Skeletal muscle satellite cell (primary cell): ENCODE data around the gene CPXM1.

Experiments used
- H3K27me3 ChIP-seq: 2 replicates; pipeline ENCODE4 v1.7.0; 2013; ENCODE audit warnings: low read length; ENCODE audit not compliant: control insufficient read depth, insufficient read depth
- H3K36me3 ChIP-seq: 2 replicates; pipeline ENCODE4 v1.7.0; 2013; ENCODE audit warnings: mild to moderate bottlenecking, control low read depth, low read length; ENCODE audit not compliant: insufficient read depth
- H3K4me1 ChIP-seq: 2 replicates; pipeline ENCODE4 v1.7.0; 2013; ENCODE audit warnings: low read length; ENCODE audit not compliant: control insufficient read depth, insufficient read depth
- H3K4me2 ChIP-seq: 2 replicates; pipeline ENCODE4 v1.7.0; 2013; ENCODE audit warnings: mild to moderate bottlenecking, low read length
- H3K4me3 ChIP-seq: 2 replicates; pipeline ENCODE4 v1.7.0; 2013; ENCODE audit warnings: low read length
- H3K9ac ChIP-seq: 2 replicates; pipeline ENCODE4 v1.7.0; 2013; ENCODE audit warnings: mild to moderate bottlenecking, low read depth, low read length, moderate library complexity
- H3K9me3 ChIP-seq: replicated peaks from 2 replicates; pipeline ENCODE4 v1.7.0; 2013; ENCODE audit warnings: mild to moderate bottlenecking, control low read depth, low read length

The CPXM1 gene

DNA sequence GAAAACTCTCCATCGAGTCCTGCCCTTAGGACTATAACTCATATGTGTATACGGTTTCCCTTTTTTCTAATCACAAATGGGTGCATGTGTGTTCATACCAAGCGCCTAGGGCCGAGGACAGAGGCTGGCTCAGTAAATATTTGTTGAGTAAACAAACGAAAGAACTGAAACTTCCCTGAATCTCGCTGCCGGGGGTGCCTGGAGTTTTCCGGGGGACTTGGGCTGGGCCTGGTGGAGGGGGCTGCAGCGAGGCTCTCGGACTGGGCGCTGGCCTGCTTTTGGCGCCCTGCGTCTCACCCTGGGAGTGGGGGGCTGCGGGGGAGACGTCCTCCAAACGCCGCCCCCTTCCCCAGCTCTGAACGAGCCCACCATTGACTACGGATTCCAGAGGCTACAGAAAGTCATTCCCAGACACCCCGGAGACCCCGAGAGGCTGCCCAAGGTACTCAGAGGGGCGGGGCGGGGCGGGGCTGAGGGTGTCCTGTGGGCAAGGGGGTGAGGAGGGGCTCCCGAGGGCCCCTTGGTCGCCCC is 49.0 kb downstream of the CPXM1 start:
- Histone ChIP-seq H3K9me3 (no peaks in the 10 kb centered on the region), H3K9ac (no peak overlapping the region), H3K27me3 (peaks cover 91% of the 10 kb centered on the region), H3K4me2 (peak overlapping the region; percentile 80), H3K4me3 (peak overlapping the region; percentile 49), H3K4me1 (peaks cover 9% of the 10 kb centered on the region), H3K36me3 (no peaks in the 10 kb centered on the region)

DNA sequence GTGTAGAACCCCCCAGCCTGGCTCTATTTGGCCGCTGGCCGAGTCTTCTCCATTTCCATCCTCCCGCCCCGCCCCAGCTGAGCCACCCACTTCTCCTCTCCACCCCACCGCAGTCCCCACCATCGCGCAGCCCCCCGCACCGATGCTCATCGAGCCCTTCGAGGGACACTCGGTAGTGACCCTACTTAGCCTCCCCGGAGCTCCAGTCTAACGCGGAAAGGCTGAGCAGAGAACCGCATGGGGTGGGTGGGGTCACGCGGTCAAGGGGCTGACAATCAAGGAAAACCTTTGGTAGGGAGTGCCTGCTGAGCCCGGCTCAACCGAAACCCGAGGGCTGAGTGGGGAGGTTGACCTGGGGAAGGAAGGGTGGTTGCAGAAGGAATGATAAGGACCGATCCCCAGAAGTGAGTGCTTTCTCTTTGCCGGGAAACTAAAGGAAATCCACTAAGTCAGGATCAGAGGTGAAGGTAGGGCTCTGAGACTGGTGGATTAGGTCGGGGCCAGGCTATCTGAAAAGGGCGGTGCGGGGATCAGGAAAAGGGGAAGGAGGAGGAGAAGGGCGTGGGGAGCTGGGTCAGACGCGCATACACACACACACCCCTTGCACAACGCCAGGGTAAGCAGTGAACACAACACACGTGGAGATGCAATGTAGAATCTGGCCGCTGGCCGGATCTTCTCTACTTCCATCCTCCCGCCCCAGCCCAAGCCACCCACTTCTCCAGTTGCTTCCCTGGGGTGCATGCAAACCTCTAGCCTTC is 49.8 kb downstream of the CPXM1 start:
- Histone ChIP-seq H3K27me3 (peaks cover 91% of the 10 kb centered on the region), H3K4me3 (no peak overlapping the region), H3K4me1 (peaks cover 9% of the 10 kb centered on the region)

DNA sequence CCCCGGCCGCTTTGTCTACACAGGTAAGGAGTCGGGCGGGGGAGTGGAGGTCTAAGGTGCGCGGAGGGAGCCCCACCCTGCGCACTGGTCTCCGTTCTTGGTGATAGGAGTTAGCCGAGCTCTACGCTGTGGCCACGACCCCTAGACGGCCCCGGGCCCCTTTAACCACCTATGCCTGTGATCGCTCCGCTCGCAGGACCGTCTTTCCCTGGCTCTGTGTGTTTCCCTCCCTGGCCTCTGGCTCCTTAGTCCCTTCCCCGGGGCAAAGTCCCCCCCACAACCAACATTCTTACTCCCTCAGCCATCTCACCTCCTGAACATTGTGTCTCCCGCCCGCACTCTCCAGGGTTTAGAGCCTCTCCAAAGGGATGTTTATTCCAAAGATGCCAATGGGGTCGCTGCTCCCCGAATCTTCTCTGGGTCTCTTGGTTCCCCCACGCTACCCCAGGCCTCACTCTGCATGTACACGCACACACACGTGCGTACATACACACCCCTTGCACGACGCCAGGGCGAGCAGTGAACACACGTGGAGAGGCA is 50.4 kb downstream of the CPXM1 start:
- Histone ChIP-seq H3K4me2 (no peak overlapping the region), H3K27me3 (peaks cover 93% of the 10 kb centered on the region), H3K4me3 (no peak overlapping the region), H3K4me1 (peaks cover 9% of the 10 kb centered on the region), H3K9ac (no peak overlapping the region), H3K9me3 (no peaks in the 10 kb centered on the region), H3K36me3 (no peaks in the 10 kb centered on the region)

More for the DNA sequence above, 49.8 kb downstream of the CPXM1 start:
- Histone ChIP-seq H3K36me3 (no peaks in the 10 kb centered on the region), H3K4me2 (peak overlapping the region; percentile 80), H3K9me3 (no peaks in the 10 kb centered on the region), H3K9ac (no peak overlapping the region)

DNA sequence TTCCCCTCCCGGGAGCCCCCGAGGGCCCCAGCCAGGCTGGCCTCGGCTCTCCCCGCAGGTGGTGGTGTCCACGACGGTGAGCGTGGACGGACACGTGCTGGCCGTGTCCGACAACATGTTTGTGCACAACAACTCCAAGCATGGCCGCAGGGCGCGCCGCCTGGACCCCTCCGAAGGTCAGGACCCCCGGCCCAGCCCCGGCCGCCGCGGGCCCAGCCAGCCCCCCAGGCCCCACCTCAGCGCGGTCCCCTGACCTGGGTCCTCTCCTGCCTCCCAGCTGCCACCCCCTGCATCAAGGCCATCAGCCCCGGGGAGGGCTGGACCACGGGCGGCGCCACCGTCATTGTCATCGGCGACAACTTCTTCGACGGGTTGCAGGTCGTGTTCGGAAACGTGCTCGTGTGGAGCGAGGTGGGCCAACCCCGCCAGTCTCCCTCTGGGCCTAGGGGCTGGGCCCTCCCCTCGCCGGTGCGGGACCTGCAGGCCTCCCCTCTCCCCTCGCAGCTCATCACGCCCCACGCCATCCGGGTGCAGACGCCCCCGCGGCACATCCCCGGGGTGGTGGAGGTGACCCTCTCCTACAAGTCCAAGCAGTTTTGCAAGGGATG is 51.0 kb downstream of the CPXM1 start:
- Histone ChIP-seq H3K4me3 (no peak overlapping the region), H3K27me3 (peaks cover 90% of the 10 kb centered on the region), H3K4me2 (no peak overlapping the region), H3K4me1 (peaks cover 9% of the 10 kb centered on the region), H3K9me3 (no peaks in the 10 kb centered on the region), H3K36me3 (no peaks in the 10 kb centered on the region), H3K9ac (no peak overlapping the region)

DNA sequence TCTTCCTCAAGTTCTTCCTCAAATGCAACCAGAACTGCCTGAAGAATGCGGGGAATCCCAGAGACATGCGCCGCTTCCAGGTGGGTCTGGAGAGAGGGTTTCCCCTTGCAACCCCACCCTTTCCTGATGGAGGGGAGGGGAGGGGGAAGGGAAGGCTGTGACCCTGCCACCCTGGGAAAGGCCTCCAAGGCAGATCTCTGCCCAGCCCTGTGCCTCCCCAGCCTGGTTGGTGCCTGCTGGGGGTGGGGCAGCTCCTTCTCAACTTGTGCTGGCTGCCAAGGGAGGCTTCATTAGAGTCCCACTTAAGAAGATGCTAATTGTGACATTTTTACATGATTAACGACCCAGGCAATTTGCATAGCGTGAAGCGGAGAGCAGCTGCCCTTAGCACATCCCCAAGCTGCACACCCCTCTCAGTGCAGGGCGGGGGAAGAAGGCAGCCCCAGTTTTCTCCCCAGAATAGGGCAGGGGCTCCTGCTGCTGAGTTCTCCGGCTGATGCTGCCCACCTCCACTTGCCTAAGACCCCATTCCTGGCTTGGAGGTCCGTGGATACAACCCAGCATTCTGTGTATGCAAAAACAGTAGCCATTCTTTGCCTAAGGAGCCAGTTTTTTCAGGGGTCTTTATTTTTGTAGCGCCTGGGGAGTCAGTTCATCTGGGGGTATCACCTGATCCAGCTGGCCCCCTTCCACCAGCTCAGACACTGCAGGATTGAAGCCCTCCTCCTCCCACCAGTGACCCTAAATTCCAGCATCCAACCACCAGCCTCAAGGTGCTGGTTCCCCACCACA is 51.7 kb downstream of the CPXM1 start:
- Histone ChIP-seq H3K36me3 (no peaks in the 10 kb centered on the region), H3K9me3 (no peaks in the 10 kb centered on the region), H3K27me3 (peaks cover 84% of the 10 kb centered on the region), H3K4me2 (no peak overlapping the region), H3K9ac (no peak overlapping the region), H3K4me3 (no peak overlapping the region), H3K4me1 (peaks cover 9% of the 10 kb centered on the region)

DNA sequence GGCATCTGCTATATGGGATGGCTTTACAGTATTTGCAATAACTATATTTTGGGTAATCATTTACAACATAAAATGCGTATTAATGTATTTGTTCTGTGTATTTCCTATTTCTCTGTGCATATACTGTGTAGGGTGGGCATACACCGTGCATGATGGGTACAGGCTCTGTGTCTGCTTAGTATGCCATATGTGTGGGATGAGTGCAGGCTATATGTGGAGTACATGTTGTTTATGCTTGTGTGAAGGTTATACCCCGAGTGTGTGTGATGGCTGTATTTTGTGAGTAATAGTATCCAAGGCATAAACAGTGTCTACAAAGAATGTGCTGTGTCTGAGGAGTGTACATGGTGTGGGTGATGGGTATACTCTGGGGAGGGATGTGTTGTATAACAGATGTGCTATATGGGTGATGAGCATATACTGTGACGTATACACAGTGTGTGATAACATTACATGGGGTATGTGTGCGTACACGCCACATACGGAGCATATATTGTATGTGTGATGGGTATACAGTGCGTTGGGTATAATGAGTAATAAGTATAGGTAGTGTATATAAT is 52.7 kb downstream of the CPXM1 start:
- H3K36me3 ChIP-seq = no peaks in the 10 kb centered on the region
- H3K27me3 ChIP-seq = peaks cover 79% of the 10 kb centered on the region

DNA sequence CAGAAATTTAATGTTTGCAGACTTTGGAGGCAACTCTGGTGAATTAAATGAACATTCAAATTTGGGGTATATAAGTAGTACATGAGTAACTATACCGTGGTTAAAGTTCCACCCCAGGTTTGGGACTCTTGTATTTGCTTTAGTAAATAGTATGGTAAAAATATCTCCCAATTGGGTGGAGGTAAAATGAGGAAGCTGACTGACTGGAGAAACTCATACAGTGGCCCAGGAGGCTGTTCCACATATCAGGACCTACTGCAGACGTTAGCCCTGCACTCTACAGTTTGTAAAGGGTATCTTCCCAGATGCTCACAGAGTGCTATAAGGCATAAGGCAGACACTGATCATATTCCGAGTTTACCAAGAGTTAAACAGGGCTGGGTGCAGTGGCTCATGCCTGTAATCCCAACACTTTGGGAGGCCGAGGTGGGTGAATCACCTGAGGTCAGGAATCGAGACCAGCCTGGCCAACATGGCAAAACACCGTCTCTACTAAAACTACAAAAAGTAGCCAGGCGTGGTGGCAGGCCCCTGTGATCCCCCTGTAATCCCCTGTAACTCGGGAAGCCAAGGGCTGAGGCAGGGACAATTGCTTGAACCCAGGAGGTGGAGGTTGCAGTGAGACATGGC is 53.7 kb downstream of the CPXM1 start:
- Histone ChIP-seq H3K36me3 (no peaks in the 10 kb centered on the region), H3K27me3 (peaks cover 79% of the 10 kb centered on the region), H3K9ac (no peak overlapping the region), H3K4me1 (no peaks in the 10 kb centered on the region), H3K9me3 (no peaks in the 10 kb centered on the region), H3K4me3 (no peak overlapping the region), H3K4me2 (no peak overlapping the region)

More for the DNA sequence above, 52.7 kb downstream of the CPXM1 start:
- no peak overlapping the region for H3K9ac ChIP-seq
- no peaks in the 10 kb centered on the region for H3K9me3 ChIP-seq
- H3K4me1 ChIP-seq = peaks cover 7% of the 10 kb centered on the region
- no peak overlapping the region for H3K4me2 ChIP-seq
- H3K4me3 ChIP-seq = no peak overlapping the region

DNA sequence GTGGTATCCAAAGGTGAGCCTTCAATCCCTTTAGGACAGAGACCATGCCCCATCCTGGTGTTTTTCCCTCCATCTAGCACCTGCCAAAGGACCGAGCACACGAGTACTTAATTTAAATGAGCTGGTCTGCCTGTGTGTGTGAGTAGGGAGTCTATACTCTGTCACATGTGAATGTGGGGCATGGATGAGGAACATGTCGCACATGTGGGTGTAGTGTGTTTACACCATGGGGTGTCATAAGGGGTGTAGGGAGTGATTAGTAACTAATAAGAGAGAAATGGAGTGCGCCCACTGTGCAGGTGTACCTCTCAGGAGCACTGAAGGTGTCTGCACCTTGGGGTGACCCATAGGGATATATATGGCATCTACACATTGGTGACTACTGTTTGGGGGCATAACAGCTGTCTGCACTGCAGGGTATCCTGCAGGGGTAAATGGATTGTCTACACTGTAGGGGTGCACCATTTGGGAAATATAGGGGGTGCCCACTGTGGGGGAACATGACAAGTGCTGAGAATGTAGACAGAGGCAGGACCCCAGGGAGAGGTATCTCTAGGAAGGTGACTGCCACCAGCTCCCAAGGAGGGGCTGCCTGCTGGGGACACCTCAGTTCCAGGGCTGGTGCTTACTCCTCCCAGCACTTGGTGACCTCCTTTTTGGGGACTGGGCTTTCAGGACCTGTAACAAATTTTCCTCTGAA is 54.3 kb downstream of the CPXM1 start:
- H3K27me3 ChIP-seq = peaks cover 81% of the 10 kb centered on the region
- no peak overlapping the region for H3K4me2 ChIP-seq
- no peak overlapping the region for H3K4me3 ChIP-seq
- no peaks in the 10 kb centered on the region for H3K4me1 ChIP-seq
- no peaks in the 10 kb centered on the region for H3K36me3 ChIP-seq
- H3K9ac ChIP-seq = no peak overlapping the region
- no peaks in the 10 kb centered on the region for H3K9me3 ChIP-seq

DNA sequence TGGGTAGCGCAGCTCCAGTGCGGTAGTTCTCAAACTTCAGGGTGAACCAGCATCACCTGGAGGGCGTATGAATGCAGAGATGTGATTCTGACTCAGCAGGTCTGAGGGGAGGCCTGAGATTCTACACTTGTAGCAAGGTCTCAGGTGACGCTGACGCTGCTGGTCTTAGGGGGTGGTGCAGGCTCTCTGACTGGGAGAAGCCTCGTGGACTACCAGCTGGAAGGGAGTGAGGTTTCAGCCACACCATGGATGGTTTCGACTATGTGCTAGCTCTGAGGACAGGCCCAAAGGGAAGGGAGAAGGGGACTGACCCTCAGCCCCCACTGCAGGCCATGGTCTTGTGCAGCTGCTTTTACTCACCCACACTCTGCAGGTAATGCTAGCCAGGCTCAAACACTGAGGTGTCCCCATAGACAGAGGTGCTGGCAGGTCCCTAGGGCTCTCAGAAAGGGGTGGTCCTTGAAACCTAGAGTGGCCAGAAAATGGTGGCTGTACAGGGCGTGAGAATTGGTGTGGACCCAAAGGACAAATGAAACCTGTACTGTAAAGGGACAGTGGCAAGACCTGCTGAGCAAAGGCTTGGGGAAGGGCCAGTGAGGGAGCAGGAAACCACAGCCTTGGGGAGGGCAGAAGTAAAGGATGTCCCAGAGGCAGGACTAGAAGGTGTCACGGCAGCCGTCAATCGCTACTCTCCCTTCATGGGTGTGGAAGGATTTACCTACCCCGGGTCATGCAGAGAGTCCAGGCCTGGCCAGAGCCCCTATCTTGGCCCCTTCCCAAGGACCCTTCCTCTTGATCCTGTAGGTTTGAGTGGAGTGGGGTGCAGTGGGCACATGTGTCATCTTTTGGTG is 55.1 kb downstream of the CPXM1 start:
- H3K4me3 ChIP-seq = no peak overlapping the region
- no peaks in the 10 kb centered on the region for H3K36me3 ChIP-seq
- H3K9ac ChIP-seq = no peak overlapping the region
- H3K9me3 ChIP-seq = no peaks in the 10 kb centered on the region
- H3K4me2 ChIP-seq = no peak overlapping the region
- no peaks in the 10 kb centered on the region for H3K4me1 ChIP-seq
- peaks cover 81% of the 10 kb centered on the region for H3K27me3 ChIP-seq
